NCI-H82 treated with DMSO at 0.1 percent for 48 hours (cell line): ENCODE measurements around the gene SAP30L.

Experiments used
- DNase-seq: peaks from one replicate; lab custom pipeline; 2025; ENCODE audit not compliant: unreplicated experiment; lab: John Stamatoyannopoulos, UW

SAP30L gene

GRCh38 chr5:154419236-154419635 is 26.6 kb upstream of the SAP30L start:
- no peak for DNase-seq

- peak; percentile 3 for DNase-seq
These were observed 23.9 kb upstream of the SAP30L start for GRCh38 chr5:154421868-154422267.

DNA sequence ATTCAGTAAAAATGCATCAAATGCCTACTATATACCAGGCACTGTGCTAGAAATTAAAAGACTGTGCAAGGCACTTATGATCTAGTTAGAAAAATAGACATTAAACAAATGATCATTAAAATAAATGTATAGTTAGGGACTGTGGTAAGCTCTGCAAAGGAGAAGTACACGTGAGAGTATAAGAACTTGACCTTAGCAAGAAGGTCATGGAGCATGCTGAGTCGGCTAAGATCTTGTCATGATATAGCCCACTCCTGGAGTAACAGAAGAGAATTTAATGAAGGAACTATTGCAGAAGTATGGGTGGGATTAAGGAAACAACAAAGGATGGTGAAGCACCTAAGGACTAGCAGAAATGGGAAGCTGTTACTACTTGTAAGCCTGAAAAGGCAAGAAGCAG is 23.5 kb upstream of the SAP30L start:
- DNase-seq: no peak

DNA sequence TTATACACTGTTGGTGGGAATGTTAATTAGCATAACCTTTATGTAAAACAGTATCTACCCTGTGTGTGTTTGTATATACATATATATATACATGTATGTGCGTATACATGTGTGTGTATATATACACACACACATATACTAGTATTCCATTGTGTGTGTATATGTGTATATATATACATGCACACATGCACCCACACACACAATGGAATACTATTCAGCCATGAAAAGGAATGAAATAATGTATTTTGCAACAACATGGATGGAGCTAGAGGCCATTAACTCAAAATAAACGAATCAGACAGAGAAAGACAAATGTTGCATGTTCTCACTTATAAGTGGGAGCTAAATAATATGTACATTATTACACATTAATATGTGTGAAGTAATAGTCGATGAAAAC is 17.6 kb upstream of the SAP30L start:
- DNase-seq: no peak

DNA sequence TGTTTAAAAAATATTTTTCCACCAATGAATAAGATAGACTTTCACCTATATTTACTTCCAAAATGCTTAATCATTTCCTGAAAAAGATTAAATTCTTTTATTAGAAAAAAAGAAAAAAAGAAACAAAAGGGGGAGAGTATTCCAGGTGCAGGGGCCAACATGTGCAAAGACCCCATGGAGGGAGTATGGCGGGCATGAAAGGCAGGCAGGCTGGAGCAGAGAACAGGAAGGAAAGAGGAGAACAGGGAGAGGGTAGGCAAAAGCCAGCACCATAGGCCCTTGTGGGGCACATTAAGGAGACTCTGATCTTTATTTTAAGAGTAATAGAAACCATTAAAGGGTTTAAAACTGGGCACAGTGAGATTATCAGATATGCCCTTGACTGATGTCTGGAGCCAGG is 16.5 kb upstream of the SAP30L start:
- no peak for DNase-seq

DNA sequence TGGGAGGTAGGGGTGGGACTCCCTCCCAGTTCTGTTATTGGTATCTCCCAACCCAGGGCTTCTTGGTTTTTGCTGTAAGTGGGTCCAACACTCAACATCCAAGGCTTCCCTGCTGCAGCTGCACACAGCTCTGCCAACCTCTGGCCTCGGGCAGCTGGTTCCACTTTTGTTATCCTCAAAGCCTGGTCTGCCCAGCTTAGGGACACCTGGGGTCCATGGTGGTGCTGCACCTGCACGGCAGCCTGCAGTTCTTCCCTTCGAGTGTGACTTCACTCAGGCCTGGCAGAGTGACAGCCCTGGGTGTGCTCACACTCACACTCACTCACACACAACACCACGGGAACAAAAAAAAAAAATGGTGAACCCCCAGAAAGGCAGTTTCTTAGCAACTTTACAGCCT is 15.3 kb upstream of the SAP30L start:
- DNase-seq: no peak

GRCh38 chr5:154430961-154431630 is 14.7 kb upstream of the SAP30L start:
- no peak for DNase-seq

DNA sequence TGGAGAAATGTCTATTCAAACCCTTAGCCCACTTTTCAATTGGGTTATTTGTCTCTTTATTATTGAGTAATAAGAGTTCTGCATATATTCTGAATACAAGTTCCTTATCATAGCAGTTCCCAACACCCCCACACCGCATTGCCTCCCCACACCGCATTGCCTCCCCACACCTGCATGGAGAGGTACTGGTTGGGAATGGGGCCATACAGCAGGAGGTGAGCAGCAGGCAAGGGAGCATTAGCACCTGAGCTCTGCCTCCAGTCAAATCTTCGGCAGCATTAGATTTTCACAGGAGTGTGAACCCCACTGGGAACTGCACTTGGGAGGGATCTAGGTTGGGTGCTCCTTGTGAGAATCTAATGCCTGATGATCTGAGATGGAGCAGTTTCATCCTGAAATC is 10.6 kb upstream of the SAP30L start:
- DNase-seq: no peak

DNA sequence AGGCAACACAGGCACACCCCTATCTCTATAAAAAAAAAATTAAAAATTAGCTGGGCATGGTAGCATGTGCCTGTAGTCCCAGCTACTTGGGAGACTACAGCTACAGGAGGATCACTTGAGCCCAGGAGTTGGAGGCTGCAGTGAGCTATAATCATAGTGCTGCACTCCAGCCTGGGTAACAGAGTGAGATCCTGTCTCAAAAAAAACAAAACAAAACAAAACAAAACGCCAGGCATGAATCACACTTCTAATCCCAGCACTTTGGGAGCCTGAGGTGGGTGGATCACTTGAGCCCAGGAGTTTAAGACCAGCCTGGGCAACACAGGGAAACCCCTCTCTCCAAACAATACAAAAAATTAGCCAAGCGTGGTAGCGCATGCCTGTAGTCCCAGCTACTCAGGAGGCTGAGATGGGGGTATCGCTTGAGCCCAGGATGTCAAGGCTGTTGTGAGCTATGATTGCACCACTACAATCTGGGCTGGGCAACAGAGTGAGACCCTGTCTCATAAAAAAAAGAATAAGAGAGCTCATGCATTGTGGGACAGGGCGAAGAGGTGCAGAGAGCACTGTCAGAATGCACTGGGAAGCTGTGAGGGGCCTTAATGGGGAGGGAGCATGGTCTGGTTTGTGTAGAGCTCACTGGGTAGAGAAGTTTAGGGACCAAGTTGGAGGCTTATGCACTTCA is 8.4 kb upstream of the SAP30L start:
- DNase-seq: no peak

GRCh38 chr5:154440540-154440939 is 5.3 kb upstream of the SAP30L start:
- no peak for DNase-seq

DNA sequence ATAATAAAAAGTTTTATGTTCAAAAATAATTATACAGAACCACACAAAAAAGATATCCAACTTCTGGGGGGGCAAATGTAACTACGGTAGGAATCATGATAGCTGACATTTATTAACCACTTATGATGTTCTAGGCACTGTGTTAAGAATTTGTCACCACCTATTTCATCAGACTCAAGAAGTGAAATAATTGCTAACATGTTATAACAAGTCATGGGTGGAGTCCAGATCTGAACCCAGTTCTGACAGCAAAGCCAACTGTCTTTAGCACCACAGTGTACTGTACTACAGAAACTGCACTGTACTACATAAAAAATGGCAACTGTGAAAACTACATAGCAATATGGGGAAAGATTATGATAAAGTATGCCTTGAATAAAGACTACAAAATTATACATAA is 3.0 kb upstream of the SAP30L start:
- DNase-seq: no peak

- no peak for DNase-seq
These were observed 1.0 kb upstream of the SAP30L start for GRCh38 chr5:154444556-154445421.

- no peak for DNase-seq
These were observed 645 bp downstream of the SAP30L start for GRCh38 chr5:154446195-154447088.

GRCh38 chr5:154447089-154447725 is 1.4 kb downstream of the SAP30L start:
- DNase-seq: no peak

- DNase-seq: no peak
These were observed 4.0 kb downstream of the SAP30L start for GRCh38 chr5:154449786-154450185.

GRCh38 chr5:154451957-154452356 is 6.2 kb downstream of the SAP30L start:
- no peak for DNase-seq

DNA sequence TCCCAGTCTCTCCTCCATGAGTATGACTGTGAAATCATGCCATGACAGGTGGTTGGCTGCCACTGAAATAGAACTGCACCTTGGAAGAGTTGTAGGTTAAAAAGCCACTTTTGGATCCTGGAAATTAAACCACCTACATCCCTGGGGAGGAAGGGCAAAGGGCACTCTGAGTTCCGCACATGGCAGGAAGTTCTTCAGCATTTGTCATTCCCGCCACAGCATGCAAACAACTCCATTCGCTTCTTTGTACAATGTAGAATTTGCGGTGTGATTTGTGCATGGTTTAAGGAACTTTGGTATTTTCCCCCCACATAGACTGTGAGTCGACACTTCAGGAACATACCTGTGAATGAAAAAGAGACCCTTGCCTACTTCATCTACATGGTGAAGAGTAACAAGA is 9.8 kb downstream of the SAP30L start:
- DNase-seq: no peak

DNA sequence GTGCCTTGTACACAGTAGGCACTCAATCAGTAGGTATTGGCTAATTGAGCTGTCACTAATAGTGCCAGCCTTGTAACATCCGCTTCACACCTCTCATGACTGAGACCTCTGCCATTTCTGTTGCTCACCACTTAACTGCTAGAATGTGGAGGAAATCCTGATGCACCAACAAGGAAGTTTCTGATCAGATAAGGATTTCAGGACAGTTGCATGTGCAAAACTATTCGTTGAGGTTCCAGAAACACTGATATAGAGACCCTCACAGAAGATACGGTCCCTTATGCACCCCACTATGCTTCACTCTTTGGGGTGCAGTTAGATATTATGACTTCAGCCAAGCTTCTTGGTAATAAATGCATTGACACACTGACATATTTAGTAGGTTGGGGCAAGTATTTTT is 10.7 kb downstream of the SAP30L start:
- no peak for DNase-seq

DNA sequence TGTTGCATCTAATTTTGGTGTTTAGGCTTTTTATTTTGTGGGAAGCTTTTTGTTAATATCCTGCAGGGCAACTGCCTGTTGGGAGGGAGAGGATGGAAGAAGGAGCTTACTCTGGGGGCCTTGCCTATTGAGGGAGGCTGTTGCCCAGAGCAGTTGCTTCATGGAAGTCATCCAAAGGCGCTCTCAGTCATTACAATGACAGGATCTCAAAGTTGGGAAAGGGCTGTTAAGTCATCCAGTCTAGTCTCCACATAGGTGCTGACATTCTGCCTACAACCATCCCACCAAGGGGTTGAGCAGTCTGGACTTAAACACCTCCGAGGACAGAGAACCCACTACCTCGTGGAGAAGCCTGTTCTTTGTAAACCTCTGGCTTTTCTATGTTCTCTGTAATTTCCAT is 13.2 kb downstream of the SAP30L start:
- DNase-seq: no peak

- DNase-seq: no peak
These were observed 14.4 kb downstream of the SAP30L start for GRCh38 chr5:154460172-154460571.

GRCh38 chr5:154461531-154461930 is 15.7 kb downstream of the SAP30L start:
- DNase-seq: peak; percentile 34
